HG02973 (cell line): Measurements from ENCODE around the gene MTR.

Experiments
- ATAC-seq: cut with Tn5 transposase; IDR thresholded peaks from one replicate; pipeline ENCODE4 v1.9.1; 2021; ENCODE audit warnings: moderate library complexity; ENCODE audit not compliant: unreplicated experiment

The MTR gene

GRCh38 chr1:236795035-236795756 is at the start of gene MTR:
Gene MTR (plus strand): TSS chr1:236795292. CDS start chr1:236795704, 412 bp downstream.
- ATAC-seq, result peak; percentile 98

- ATAC-seq, result no peak
Observed at GRCh38 chr1:236746785-236747184, 48.3 kb upstream of the MTR start.

- ATAC-seq, result no peak
Observed at GRCh38 chr1:236747311-236747985, 47.6 kb upstream of the MTR start.

- ATAC-seq, result no peak
Observed at GRCh38 chr1:236748268-236748870, 46.7 kb upstream of the MTR start.

DNA sequence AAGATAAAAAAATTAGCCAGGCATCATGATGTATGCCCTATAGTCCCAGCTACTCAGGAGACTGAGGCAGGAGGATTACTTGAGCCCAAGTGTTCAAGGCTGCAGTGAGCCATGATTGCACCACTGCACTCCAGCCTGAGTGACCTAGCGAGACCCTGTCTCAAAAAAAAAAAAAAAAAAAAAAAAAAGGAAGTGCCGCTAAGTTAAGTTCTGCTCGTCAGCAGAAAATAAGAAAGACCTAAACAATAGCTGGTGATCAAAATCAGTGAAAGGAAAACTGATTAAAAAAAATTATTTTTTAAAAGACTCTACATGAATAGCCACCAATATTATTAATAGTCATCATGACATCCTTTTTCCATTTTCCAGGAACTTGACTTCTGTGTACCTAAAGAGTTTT is 44.2 kb upstream of the MTR start:
- ATAC-seq, result no peak

GRCh38 chr1:236751385-236751784 is 43.7 kb upstream of the MTR start:
- ATAC-seq, result no peak

- no peak for ATAC-seq
Observed at GRCh38 chr1:236751935-236752334, 43.2 kb upstream of the MTR start.

DNA sequence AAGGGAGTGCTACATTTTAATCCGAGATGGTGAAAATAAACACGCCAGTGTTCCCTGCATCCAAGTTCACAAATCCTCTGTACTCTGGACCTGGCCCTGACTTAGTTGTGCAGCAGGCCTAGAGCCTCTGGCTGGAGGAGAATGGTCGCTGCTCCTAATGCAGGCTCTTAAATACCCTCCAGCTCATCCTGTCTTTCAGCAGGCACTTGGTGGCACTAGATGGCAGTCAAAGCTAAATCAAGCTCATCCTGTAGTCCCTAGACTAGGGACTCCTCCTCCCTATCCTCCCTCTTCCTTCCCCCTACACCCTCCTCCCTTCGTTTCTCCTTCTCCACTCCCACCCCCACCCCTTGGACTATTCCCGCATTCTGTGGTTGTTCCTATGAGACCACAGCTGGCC is 41.6 kb upstream of the MTR start:
- ATAC-seq, result no peak

- ATAC-seq, result no peak
Observed at GRCh38 chr1:236753964-236754363, 41.1 kb upstream of the MTR start.

- ATAC-seq, result no peak
Observed at GRCh38 chr1:236754525-236755210, 40.4 kb upstream of the MTR start.

- no peak for ATAC-seq
Observed at GRCh38 chr1:236757640-236758039, 37.5 kb upstream of the MTR start.

- peak; percentile 59 for ATAC-seq
Observed at GRCh38 chr1:236759252-236759859, 35.7 kb upstream of the MTR start.

GRCh38 chr1:236760480-236760879 is 34.6 kb upstream of the MTR start:
- no peak for ATAC-seq

DNA sequence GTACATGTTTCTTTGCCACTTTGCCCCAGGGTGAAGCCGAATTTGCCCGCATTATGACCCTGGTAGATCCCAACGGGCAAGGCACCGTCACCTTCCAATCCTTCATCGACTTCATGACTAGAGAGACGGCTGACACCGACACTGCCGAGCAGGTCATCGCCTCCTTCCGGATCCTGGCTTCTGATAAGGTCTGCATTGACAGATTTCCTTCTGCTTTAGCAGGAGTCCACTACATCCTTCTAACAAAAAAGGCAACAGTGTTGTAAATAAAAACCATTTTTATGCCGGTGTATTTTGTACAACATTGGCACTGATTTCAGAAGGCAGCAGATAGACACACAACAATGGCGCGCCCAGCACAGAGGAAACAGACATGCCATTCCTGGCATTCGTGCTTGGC is 34.1 kb upstream of the MTR start:
- ATAC-seq, result no peak

DNA sequence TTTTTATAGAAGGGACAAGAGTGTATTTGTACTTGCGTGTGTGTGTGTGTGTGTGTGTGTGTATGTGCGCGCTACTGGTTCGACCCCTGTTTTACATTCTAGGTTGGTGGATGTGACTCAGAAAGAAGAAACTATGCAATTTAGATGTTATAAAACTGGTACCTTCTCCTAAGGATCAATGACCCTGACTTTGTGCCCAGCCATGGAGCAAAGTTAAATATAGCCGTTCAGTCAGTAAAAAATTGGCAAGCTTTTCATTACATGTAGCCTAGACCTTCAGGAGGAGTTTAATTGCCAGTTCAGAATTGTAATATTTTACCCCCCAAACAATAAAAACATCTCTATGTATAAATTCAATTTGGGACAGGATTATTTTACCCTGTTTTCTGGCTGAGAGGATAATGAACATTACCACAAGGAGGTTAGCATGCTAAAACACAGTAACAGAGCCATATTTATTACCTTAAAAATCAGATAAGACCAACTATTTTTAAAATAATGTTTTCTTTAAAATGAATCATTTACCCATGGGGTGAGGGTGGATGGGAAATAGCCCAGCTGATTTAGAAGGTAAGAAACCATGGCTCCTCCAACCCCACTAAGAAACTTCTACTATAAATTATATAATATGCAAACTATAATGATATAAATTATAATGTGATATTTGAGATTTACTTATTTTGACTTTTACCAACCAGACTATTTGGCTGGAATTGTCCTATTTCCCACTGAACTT is 33.5 kb upstream of the MTR start:
- ATAC-seq, result no peak

- ATAC-seq, result no peak
Observed at GRCh38 chr1:236762410-236762809, 32.7 kb upstream of the MTR start.

DNA sequence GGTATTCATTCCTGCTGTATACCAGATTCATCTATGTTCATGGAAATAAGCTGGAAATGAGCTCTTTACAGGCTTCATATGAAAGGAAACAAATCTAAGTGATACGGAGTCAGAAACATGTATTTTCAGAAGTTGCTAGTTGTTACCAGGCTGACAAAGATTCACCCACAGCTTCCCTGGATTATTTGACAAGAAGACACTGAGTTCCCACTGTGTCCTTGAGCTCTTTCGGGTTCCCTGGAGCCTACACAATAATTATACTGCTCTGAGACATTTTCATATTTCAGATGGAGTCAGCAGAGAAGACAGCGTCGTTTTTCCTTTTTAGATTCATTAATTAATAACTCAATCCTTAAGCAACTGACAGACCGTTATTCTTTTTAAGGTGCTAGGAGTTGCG is 29.3 kb upstream of the MTR start:
- ATAC-seq, result no peak

DNA sequence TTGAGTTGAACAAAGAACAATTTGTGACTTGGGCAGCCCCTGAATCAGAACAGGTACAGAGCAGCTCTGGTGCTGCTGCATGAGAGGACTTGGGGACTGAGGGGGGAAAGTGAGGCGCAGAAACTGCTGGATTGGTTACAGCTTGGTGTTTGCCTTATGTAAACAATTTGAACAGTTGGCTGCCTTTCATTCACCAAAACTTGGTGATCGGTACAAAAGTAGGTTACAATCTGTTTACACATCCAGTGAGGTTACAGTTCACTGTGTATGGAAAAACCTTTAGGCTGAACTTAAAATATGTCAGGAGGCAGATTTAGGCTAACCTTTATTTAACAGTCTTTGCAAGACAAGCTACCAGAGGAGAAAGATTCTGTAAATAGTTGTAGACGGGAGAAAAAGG is 28.6 kb upstream of the MTR start:
- ATAC-seq, result no peak

GRCh38 chr1:236767276-236767675 is 27.8 kb upstream of the MTR start:
- no peak for ATAC-seq

DNA sequence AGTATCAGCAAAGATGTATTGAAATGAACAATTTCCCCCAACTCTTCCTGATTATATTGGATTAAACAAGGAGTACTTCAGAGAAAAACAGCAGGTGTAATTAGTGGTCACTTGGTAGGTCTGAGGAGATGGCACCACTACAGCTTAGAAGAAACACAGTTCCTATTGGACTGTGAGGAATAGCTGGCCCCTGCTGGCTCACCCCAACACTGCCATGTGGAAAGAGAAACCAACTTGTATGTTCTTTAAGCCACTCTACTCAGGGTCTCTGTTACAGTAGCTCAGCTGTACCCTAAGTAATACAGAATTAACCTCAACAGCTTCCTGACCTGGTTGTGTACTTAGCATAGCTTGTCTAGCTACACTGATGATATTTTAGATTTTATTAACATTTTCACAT is 26.5 kb upstream of the MTR start:
- ATAC-seq, result no peak

- no peak for ATAC-seq
Observed at GRCh38 chr1:236773919-236774318, 21.2 kb upstream of the MTR start.
